Stimulated activated CD8-positive, alpha-beta memory T cell treated with anti-CD3 and anti-CD28 coated beads, Interleukin-7, amount 100 ng/mL, for 48 hours (primary cell): ENCODE measurements around the gene CEBPG.

Experiments
- DNase-seq, 2 donors: peaks; one replicate each; pipeline ENCODE4 v3.0.0-alpha.2; 2020; ENCODE audit warnings: low read depth in 1 of 2; ENCODE audit errors: extremely low read depth in 1 of 2

CEBPG gene

DNA sequence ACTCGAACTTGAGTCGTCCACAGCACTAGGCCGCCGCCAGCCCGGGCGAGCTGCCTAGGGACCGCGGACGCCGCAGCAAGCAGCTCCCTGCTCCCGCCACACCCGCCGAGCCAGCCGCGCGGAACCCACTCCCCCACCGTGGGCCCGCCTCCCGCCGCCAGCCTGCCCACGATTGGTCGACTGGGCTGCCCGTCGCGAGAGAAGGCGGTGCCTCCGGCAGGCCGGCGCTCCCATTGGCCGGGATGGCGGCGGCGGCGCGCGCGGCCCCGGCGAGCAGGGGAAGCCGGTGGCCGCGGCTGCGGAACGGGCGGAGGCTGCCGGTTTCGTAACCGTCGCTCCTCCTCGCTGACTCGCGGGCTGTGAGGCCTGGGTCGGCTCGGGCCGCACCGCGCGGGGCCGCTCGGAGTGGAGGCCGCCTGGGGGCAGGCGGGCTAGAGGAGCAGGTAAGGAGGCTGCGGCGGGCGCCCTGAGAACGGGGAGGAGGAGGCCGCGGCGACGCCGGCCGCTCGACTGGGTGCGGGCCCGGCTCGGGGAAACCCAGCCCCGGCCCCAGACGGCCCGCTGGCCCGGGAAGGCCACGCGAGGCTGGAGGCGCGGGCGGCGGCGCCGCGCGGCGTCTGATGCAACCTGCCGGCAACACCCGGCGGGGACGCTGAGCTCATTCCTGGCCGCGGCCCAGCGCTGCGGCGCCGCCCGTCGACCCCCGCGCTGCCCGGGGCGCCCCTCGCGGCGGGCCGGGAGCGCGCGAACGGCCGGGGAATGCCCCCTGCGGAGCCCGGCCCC is at the start of gene CEBPG:
CEBPG (plus strand) TSS at position 257 of the 783 bp plus-strand sequence. CDS start 5,531 bp downstream, outside the sequence.
- DNase-seq, result peak; percentile 84 to 89

DNA sequence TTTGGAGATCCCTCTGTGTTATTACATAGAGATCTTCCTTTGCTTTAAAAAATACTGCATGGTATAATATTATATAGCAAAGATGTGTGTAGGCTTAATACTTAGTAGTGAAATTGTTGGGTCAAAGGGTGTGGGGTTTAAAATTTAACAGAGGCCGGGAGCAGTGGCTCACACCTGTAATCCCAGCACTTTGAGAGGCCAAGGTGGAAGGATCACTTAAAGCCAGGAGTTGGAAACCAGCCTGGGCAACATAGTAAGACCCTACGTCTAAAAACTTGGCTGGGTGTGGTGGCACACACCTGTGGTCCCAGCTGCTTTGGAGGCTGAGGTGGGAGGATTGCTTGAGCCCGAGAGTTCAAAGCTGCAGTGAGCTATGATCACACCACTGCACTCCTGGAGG is 48.9 kb upstream of the CEBPG start:
- no peak for DNase-seq

- DNase-seq, result no peak
Measured at GRCh38 chr19:33325920-33326319, 47.6 kb upstream of the CEBPG start.

GRCh38 chr19:33329060-33329459 is 44.4 kb upstream of the CEBPG start:
- no peak for DNase-seq

GRCh38 chr19:33329736-33330135 is 43.8 kb upstream of the CEBPG start:
- DNase-seq, result no peak

- no peak for DNase-seq
Measured at GRCh38 chr19:33332248-33332647, 41.3 kb upstream of the CEBPG start.

- no peak for DNase-seq
Measured at GRCh38 chr19:33333151-33333550, 40.4 kb upstream of the CEBPG start.

- DNase-seq, result no peak
Measured at GRCh38 chr19:33333642-33334041, 39.9 kb upstream of the CEBPG start.

GRCh38 chr19:33334271-33334670 is 39.2 kb upstream of the CEBPG start:
- no peak for DNase-seq

GRCh38 chr19:33335446-33335845 is 38.1 kb upstream of the CEBPG start:
- DNase-seq, result no peak

DNA sequence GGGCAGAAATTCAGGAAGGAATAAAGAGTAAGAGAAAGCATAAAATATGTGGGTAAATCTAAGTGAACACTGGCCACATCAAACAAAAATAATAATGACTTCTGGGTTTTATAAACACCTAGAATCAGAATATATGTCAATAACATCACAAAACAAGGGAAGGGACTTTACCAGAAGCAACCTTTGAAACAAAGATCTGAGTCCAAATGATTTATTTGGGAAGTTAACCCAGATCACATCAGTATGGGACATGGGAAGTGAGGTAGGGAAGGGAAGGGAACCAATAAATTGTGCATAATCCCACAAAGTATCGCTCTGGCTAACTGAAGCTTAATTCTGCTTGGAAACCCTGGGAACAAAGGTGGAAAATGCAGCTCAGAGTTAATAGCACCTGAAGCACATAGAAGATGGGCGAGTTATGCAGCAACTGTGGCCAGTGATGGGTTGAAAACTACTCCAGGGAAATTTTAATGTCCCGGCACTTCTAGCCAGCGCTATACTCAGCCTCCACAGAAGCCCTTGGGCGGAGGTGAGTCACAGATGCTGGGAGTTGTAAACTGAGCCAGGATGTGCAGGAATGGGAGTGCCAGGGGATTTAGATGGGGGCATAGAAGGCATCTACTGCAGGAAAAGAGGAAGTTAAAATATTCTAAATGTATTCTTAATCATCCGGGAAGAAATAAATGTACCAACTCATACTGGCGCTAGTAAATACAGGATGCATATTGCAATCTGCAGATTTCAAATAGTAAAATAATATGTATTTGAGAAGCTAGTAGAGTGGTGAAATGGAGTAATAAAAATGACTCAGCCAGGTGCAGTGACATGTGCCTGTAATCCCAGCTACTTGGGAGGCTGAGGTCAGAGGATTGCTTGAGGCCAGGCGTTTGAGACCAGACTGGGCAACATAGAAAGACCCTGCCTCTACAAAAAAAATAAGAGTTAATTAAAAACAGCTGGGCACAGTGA is 34.2 kb upstream of the CEBPG start:
- DNase-seq, result no peak

DNA sequence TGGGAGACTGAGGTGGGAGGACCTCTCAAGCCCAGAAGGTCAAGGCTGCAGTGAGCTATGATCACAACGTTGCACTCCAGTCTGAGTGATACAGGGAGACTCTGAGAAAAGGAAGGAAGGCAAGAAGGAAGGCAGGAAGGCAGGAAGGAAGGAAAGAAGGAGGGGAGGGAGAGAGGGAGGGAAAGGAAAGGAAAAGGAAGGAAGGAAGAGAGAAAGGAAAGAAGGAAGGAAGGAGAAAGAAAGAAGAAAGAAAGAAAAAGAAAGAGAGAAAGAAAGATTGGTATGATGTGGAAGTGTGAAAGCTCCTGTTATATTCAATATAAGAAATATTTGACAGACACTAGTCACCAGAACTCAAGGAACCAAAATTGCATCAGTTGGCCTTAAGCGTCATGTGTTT is 32.5 kb upstream of the CEBPG start:
- no peak for DNase-seq

- no peak for DNase-seq
Measured at GRCh38 chr19:33343301-33343700, 30.2 kb upstream of the CEBPG start.

- no peak for DNase-seq
Measured at GRCh38 chr19:33343859-33344572, 29.5 kb upstream of the CEBPG start.

GRCh38 chr19:33344573-33344925 is 29.0 kb upstream of the CEBPG start:
- no peak for DNase-seq

DNA sequence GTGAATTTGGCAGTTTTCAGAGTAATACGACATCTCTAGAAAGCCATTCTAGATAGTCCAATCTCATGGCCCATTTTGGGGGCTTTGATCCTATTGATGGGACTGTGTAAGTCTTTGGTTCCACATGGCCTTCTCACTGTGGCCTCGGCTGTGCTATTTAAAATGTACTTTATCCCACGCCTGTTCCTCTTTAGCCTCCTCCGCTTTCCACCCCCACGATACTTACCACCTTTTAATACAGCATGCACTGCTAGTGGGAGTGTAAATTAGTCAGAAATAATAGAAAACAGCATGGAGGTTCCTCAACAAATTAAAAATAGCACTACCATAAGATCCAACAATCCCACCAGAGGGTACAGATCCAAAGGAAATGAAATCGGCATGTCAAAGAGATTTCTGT is 28.3 kb upstream of the CEBPG start:
- no peak for DNase-seq

- no peak for DNase-seq
Measured at GRCh38 chr19:33346665-33347064, 26.8 kb upstream of the CEBPG start.

DNA sequence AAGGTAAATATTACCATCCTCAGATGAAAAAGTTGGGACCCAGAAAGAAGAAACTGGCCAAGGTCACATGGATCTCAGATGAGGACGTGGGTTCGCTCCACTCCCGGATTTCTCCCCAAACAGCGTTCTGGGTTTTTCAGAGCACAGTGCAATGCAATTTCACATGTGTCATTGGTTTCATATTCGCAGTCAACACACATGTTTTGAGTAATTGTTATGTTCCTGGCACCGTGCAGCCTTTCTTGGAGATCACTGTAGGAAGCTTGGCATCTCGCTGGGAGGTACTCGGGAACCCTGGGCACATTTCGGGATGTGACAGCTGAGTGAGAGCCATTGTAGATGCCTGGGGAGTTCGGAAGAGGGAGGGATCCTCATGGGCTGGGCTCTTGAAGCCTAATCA is 26.2 kb upstream of the CEBPG start:
- DNase-seq, result no peak

GRCh38 chr19:33348301-33349010 is 25.1 kb upstream of the CEBPG start:
- no peak for DNase-seq
